Gastroesophageal sphincter (tissue), 3 donors: ENCODE data around the gene ULK4.

ENCODE experiments used
- POLR2A ChIP-seq, 2 donors: fragments of 450-650 bp; IDR thresholded peaks; one replicate each; pipeline ENCODE4 v1.6.1; 2017; ENCODE audit warnings: antibody characterized with exemption in 2 of 2, mild to moderate bottlenecking in 2 of 2, moderate library complexity in 1 of 2
- POLR2AphosphoS5 ChIP-seq: sonication (generic); formaldehyde crosslinking; IDR thresholded peaks from one replicate; pipeline ENCODE4 v1.6.1; 2017; ENCODE audit warnings: antibody characterized with exemption
- TF ChIP-seq, protein P1 (sequence below), 4 experiments: fragments of 200-600 bp in 2 of 4; fragments of 450-650 bp in 2 of 4; sonication (generic) in 1 of 4; IDR thresholded peaks; one replicate each; pipeline ENCODE4 v1.5.1; 2017 to 2019; ENCODE audit warnings: antibody characterized with exemption in 4 of 4, mild to moderate bottlenecking in 2 of 4, moderate library complexity in 2 of 4

DNA sequence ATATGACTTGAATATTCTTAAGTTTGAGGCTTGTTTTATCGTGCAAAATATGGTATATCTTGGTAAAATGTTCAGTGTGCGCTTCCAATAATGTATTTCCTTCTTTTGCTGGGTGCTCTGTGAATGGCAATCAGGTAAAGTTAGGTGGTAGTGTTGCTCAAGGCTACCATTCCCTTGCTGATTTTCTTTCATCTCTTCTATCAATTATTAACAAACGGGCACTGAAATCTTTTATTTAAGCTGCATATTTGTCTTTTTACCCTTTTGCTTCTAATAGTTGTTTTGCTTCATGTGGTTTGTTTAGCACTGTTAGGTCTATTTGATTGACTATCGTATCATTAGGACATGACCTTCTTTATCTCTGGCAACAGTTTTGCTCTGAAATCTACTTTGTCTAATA lies 520.3 kb downstream of the ULK4 start:
- no peak for TF ChIP-seq POLR2A (IDR thresholded peaks at IDR 0.05)
- no peak for TF ChIP-seq POLR2AphosphoS5
- TF ChIP-seq, protein P1, sequence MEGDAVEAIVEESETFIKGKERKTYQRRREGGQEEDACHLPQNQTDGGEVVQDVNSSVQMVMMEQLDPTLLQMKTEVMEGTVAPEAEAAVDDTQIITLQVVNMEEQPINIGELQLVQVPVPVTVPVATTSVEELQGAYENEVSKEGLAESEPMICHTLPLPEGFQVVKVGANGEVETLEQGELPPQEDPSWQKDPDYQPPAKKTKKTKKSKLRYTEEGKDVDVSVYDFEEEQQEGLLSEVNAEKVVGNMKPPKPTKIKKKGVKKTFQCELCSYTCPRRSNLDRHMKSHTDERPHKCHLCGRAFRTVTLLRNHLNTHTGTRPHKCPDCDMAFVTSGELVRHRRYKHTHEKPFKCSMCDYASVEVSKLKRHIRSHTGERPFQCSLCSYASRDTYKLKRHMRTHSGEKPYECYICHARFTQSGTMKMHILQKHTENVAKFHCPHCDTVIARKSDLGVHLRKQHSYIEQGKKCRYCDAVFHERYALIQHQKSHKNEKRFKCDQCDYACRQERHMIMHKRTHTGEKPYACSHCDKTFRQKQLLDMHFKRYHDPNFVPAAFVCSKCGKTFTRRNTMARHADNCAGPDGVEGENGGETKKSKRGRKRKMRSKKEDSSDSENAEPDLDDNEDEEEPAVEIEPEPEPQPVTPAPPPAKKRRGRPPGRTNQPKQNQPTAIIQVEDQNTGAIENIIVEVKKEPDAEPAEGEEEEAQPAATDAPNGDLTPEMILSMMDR (IDR thresholded peaks at IDR 0.05): no peak
